LNCAP (cell line): Measurements from ENCODE around the gene LEMD2.
A peak's percentile ranks its signal among the peaks of the same experiment; 100 is the strongest.

Experiments
- CTCF ChIP-seq: fragments of 450-650 bp; IDR thresholded peaks from 2 replicates; pipeline ENCODE4 v1.5.1; 2017; ENCODE audit warnings: mild to moderate bottlenecking

The LEMD2 gene

DNA sequence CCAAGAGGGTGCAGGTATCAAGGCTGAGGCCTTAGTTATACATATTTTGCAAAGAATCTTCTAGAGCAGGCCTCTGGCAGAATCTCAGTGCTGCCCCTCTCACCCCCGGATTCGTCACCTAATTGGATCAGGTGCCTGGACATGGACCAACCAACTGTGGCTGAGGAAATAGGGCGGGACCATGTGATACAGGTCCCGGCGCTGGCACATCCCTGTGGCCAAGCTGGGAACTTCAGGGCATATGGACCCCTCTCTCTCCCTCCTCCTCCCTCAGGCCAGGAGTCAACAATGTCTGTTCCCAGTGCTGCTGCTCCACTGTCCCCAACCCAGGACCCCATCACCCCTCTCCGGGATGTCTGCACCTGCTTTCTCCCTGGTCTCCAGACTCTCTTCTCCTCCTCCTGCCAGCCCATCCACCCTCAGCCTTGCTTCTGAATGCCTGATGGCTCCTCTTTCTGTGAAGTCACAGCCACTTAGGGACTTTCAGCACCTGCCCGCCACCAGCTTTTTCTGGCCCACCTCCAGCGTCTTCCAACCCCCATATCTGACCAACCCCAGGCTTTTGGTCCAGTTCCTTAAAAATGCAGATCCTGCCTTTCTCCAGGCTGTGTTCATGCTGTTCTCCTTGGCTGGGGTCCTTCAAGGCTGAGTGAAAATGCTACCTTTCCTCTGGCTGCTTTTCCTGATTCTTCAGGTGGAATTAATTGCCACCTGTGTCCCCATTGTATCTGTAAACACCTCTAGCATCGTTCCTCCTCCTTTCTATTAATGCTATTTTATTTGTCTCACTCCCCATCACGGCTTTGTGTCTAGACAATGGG lies 33.9 kb upstream of the LEMD2 start:
- TF ChIP-seq CTCF = peak; percentile 19; the same call in 1 of the 2 replicates

GRCh38 chr6:33820784-33821520 lies 32.0 kb upstream of the LEMD2 start:
- TF ChIP-seq CTCF = no peak

- TF ChIP-seq CTCF = no peak
Measured at GRCh38 chr6:33820243-33820642, 31.3 kb upstream of the LEMD2 start.

- TF ChIP-seq CTCF = no peak
Measured at GRCh38 chr6:33819021-33819420, 30.1 kb upstream of the LEMD2 start.

- TF ChIP-seq CTCF = no peak
Measured at GRCh38 chr6:33818293-33818692, 29.4 kb upstream of the LEMD2 start.

- TF ChIP-seq CTCF = no peak
Measured at GRCh38 chr6:33817489-33817888, 28.6 kb upstream of the LEMD2 start.

DNA sequence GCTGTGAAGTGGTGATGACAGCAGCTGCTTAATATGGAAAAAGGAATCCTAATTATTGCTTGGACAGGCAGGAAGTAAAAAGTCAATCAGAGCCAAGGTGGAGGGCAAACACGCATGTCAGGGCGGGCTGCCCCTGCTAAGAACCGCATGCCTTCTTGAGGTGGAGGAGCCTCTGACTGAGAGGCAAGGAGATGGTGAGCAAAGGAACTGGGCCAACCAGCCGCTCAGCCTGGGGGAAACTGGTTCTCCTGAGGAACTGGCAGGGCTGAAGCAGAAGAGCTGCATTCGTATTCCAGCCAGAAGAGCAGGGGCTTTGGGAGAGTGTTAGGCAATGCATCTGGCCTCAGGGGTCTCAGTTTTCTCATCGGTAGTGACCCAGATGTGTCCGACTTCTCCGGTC lies 28.0 kb upstream of the LEMD2 start:
- TF ChIP-seq CTCF = no peak
